ENCODE data around the gene RPS19BP1.

DNA sequence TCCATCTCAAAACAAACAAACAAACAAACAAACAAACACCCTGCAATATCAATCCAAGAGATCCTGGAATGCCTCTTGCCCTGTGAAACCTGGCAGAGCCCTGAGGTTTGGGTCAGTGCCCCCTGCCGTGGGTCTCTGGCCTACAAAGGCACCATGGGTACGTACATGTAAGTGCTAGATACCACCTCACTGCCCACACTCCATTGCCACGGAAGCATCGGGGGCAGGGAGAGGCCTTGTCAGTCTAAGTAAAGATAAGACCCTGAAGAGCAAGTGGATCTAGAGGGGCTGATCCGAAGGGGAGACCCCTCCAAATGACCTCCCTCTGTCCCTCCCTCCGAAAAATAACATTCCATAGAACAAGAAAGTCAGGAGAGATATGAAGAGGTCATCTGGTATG is 32.4 kb downstream of the RPS19BP1 start:
- no peak for TF ChIP-seq ZNF274 (IDR thresholded peaks at IDR 0.05; ENCODE audit: low read depth, low read length)
- no peak for TF ChIP-seq YY1 (IDR thresholded peaks at IDR 0.05; ENCODE audit: insufficient read depth, insufficient read length)
